GM21717 (cell line): ENCODE measurements around the gene KCNMA1.
"Not testable (repeated sequence)": the region's sequence is repeated elsewhere in the genome, so short reads cannot be mapped to it uniquely, and the experiment has no call there.

Source experiments
- ATAC-seq: cut with Tn5 transposase; IDR thresholded peaks from one replicate; pipeline ENCODE4 v1.9.1; 2021; ENCODE audit warnings: mild to moderate bottlenecking, moderate library complexity; ENCODE audit not compliant: unreplicated experiment

KCNMA1 gene

DNA sequence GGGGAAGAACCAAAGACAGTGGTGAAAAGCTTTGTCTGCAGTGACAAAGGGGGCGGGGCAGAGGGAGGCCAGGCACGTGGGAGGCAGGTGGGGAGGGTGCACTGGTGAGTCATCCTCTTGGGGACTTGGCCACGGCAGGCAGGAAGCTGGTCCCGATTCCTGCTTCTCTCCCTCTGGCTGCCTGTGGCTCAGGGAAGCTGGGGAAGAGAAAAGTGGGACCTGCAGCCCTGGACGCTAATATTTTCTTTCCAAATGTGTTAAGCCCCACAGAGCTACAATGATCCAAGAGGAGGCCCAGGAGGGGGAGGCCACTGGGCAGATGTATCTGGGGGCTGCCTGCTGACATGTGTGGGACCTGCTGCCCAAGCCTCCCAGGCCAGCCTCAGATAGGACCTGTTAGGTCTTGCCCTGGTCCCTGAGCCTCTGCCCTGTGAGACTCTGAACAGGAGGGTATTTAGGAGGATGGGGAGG is 231.8 kb downstream of the KCNMA1 start:
- peak; percentile 51 for ATAC-seq

DNA sequence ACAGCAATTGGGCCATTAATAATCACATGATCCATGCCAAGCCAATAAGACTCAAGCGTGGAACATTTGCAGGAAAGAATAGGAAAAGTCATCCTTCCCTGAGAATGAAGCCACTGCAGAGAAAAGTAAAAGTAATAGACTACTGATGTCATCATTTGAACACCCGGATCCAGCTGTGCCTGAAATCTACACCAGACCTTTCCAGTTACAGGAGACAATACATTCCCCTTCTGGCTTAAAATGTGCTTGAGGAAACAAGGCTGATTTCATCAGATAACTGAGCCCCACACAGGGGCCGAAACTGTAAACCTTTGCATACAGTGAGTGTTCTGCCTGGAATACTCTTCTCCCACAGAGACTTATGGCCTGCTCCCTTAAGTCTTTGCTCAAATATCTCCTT is 232.8 kb downstream of the KCNMA1 start:
- ATAC-seq, result no peak

DNA sequence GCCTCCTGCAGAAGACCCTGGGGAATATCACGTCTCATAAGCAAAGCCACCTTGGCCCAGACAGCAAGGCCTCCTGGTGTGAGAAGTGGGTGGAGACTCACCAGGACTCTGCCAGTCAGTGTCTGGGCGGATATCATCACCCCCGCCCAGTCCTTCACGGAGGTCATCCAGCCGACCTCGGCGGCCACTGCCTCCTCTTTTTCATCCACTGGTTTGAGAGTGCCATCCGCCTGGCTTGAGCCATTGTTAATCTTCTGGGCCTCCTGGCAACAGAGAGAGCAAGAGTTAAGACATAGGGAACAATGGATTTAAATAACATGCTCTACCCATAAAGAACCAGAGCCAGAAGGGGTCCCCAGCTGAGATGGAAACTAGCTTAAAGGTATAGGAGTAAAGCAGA is 233.8 kb downstream of the KCNMA1 start:
- ATAC-seq, result no peak

DNA sequence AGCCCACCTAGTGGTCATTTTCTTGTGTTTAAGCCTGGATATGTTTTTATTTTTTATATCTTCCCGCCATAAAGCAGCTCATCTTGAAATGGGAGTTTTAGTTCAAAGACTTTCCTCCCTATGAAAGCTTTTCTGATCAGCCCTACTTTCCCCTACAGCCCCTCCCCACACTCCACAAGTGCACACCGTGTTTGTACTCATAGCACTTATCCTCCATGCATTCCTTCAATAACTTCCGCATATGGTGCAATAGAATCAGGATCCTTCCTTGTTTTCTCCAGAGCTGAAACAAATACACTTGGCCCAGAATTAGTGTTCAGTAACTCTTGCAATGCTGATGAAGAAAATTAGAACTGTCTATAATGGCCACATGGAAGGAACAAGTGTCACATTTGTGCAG is 235.9 kb downstream of the KCNMA1 start:
- ATAC-seq, result no peak

DNA sequence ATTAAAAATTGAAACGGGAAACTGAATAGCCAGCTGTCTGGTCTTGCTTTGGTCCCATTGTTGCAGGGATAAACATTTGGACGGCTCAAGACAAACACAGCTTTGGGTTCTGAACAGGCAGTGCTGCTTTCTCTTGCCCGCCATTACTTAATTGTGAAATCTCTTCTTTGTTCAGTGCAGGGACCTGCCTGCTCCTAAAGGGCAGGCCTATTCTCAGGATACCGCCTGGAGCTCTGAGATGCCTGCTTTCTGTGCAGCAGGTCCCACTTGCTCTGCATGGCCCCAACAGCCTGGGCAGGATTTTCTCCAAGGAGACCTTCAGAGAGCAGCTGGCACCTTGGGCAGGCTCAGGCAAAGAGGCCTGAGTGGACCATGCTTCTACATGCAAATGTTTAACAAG is 237.6 kb downstream of the KCNMA1 start:
- no peak for ATAC-seq

DNA sequence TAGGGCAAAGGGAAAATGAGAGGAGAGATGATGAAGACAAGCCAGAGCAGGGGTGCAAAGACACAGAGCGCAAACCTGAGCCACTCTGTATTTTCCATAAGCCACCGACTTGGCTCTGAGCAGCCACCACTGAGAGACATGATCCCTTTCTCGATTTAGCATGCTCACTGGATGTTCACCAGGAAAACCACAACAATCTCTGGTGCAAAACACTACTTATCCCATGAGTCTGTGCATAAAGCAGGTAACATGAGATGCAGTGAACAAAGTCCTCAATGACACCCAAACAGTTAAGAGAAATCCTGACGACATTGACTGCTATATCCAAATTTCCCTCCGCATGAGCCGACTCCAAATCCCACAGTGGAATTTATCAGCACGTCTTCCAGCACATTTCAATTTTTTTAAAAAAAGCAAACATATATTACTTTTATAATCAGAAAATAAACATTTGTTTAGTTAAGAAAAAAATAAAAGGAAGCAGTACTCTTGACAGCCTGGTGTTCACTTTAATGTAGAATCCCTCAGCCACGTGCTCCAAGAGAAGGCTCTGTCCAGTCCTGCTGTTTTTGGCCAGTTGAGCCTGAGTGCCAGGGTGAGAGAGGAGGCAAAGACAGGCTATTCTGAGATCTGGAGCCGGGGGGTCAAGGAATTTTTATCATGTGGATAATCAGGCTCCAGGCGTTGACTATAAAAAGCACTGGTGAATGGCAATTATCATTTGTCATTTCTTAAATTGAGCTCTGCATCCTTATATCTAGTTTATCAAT is 238.4 kb downstream of the KCNMA1 start:
- ATAC-seq, result no peak

DNA sequence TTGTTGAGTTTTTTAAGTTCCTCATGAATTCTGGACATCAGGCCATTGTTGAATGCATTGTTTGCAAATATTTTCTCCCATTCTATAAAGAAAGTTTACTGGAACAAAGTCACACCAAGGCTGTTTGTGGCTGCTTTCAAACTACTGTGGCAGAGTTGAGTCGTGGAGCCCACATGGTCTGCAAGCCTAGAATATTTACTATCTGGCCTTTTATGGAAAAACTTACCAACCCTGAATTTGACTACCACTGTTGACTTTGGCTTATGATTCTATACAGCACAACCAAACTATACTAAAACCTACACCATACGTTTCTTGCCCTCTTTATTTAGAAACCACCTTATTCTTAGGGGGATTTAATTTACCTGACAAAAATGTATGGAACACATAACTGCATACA is 239.1 kb downstream of the KCNMA1 start:
- ATAC-seq, result no peak

DNA sequence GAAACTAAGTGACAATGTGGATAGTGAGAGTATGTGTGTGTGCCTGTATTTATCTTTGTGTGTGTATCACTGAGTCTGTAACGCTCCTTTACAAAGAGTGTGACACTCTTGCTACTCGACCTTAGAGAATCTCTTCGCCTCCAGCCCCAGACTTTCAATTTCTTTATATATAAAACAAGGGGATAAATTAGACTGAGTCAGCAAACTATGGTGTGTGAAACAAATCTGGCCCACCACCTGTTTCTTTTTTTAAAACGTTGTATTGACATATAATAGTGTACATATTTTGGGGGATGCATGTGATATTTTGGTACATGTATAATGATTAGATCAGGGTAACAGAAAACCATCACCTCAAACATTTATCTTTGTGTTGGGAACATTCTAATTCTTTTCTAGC is 240.5 kb downstream of the KCNMA1 start:
- no peak for ATAC-seq

DNA sequence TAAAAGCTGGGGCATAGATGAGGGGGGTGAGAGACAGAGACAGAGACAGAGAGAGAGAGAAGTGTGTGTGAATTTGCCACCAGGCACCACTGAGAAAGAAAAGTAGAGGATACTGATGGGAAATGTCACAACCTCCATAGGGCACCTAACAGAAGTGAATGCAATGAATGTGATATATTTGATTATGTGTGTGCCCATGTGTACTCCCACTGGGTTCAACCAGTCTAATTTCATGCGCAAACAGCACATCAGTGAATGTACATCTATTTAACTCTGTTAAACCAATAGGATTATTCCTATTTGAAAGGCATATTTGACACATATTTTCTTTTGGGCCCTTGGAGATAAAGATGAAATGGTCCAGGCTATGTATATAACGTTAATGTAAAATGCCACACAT is 241.3 kb downstream of the KCNMA1 start:
- ATAC-seq, result no peak

DNA sequence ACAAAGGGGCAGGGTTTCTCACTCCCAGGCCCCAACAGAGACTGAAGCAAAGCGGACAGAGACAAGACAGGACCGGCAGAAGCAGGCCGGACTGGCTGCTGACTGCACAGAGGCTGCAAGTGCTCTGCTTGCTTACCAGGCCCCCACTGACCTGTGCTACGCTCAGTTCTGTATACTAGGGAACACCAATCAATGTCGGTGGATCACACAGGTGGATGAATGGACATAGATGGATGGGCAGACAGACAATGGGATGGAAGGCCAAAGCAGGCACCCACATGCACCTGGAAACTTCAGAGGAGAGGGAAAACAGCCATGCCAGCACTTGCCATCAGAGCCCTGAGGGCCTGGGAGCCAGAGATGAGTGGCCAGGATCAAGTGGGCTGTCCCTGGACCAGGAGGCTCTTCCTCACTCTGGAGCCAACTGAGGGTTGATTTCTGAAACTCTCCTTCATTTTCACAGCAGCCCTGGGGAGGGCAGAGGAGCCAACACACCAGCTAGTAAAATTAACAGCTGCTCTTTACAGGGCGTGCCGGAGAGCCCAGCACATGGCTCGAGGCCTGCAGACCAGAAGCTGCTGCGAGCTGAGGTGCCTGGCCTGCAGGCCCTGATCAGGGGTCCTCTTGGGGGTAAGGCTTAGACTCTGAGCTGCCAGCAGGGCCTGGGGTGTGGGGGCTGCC is 243.6 kb downstream of the KCNMA1 start:
- no peak for ATAC-seq

DNA sequence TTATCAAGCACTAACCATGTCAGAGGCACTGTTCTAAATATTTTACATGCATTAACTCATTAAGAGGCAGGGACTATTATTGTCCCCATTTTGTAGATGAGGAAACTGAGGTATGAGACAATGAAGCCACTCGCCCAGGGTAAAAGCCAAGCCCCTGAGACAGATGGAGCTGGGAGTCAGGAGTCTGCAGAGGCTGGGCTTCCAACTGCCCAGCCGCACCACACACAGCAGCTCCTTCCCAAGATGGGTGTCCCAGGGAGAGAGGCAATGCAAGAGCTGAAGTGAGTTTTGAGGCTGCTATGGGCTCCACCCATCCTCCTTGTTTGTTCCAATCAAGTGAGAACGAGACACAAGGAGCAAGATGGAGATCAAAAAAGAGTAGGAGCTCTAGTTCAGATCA is 244.2 kb downstream of the KCNMA1 start:
- no peak for ATAC-seq

DNA sequence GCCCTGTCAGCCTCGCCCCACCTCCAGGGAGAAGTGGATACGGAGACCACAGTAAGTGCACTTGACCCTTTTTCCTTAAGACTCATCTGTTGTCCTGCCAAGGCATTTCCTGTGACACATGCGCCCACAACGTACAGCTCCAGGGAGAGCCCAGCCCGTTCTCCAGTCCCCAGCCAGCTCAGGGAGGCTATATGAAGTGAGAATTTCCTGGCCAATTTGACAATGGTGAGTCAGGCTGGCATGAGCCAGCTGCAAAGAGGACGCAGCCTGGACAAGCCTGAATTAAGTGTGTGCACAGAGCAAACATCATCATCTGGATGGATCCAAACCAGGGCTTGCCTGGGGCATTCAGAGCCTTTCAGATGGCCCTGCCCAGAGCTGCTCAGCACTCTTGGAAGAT is 244.8 kb downstream of the KCNMA1 start:
- ATAC-seq, result no peak

DNA sequence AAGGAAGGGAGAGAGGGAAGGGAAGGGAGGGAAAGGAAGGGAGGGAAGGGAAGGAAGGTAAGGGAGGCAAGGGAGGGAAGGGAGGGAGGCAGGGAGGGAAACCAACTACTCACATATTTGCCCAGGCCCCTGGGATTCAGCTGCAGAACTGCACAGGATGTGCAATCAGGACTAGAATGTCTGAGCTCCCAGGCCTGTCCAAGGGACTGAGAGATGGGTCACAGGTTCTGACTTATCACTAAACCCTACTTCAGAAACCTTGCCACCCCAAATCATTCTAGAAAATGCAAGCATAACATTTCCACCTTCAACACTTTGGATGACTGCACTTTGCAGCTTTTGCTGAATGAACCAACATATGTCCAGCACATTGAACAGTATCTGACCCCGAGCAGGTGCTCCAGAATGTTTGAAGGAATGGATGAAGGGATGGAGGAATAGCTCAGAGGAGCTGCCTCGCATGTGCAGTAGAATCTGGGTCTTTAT is 245.3 kb downstream of the KCNMA1 start:
- ATAC-seq, result no peak

DNA sequence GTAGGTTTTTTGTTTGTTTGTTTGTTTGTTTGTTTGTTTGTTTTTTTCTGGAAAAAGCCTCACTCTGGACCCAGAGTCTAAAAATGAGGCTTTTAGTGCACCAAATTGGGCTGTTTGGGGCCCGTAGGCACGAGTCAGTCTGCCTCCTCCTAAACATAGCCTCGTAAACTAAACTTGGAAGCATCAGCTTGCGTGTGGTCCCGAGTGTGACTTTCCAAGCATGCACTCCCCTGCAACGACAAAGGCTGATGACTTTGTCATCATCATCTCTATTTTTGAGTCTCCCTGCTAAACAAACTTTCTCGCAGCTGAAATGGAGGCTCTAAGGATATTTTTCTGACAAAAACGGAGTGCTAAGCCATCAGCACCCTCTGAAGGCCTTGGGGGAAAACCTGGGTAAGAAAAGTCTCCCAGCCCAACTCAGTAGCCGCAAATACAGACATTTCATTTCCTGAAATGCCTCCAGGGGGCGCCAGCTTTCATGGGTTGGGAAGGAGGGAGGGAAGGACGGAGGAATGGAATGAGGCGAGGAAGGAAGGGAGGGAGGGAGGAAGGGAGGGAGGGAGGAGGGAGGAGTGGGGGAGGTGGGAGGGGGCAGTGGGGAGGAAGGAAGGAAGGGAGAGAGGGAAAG is 245.9 kb downstream of the KCNMA1 start:
- no peak for ATAC-seq

DNA sequence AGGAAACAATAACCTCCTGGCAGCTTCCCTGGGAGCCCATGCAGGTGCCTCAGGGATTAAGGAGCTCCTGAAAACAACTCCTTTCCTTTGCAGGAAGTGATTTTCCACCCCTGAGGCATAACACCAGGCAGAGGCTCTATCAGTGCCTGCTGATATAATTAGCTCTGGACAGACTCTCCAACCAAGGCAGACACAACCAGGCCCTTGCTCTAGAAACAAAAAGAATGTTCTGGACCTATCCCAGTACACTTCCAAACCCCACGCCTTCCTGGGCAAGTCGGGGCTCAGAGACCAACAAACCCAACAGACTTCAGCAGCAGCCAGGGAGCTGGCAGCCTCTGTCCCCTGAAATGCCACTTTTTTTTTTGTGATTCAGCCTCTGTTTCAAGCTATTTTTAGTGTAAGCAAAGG is 247.1 kb downstream of the KCNMA1 start:
- ATAC-seq, result no peak

DNA sequence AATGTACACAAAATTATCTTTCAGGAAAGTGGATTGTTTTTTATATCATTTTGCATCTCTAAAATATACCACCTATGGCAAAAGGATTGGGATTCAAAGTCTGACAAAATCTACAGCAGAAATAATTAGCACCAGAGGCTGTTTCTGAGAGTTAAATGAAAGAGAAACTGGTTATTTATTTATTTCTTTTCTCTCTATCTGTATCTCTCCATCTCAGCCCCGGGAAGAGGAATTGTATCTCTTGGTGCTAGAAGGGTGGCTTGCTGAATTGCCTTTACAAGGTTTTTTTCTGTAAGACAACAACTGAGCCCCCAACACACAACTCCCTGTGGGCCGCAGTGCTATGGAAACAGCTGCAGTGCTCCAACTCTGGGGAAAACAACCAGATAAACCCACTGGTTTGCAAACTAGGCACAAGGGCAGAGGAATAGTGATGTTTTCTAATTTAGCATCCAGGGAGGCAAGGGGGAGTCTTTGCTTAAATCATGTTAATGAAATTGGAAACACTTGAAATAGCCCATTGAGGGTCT is 249.0 kb downstream of the KCNMA1 start:
- ATAC-seq, result no peak

DNA sequence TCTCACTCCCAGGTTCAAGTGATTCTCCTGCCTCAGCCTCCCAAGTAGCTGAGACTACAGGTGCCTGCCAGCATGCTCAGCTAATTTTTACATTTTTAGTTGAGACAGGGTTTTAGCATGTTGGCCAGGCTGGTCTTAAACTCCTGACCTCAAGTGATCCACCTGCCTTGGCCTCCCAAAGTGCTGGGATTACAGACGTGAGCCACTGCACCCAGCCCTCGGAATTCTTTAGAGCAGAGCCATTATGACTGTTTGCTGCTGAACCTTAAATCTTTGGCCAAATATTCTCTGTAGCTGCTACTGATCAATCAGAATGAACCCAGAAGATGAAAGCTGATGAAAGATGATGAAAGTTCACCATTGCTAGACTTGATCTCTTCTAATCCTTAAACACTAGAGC is 249.9 kb downstream of the KCNMA1 start:
- not testable (repeated sequence) for ATAC-seq

DNA sequence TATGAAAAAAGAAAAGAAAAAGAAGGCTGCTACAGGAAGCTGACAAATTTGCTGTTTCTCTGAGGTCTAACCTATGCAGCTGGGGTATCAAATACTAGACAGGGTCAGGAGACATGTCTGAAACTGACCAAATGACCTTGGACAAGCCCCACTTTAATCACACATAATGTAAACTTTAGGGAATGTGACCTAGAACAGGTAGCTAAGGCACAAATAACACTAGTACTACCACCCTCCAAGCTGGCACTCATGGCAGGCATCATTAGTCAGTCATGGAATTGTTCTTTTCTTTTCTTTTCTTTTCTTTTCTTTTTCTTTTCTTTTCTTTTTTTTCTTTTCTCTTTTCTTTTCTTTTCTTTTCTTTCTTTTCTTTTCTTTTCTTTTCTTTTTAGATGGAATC is 250.4 kb downstream of the KCNMA1 start:
- ATAC-seq, result no peak

DNA sequence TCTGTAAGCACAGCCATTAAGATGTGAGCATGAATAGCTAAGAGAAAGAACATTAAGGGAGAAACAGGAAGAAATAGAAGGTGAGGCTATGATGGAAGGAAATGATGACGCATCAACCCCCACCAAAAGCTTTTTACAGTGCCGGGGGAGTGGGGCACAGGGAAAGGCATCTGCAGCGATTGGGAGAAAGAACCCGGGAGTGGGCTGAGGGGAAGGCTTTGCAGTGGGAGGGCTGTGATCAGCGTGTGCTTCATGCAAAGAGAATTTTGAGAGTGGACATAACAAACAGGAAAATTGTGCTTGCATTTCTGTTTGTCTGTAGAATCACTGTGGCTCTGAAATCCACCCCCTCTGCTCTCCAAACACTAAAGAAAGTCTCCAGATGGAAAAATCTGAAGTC is 250.8 kb downstream of the KCNMA1 start:
- no peak for ATAC-seq

DNA sequence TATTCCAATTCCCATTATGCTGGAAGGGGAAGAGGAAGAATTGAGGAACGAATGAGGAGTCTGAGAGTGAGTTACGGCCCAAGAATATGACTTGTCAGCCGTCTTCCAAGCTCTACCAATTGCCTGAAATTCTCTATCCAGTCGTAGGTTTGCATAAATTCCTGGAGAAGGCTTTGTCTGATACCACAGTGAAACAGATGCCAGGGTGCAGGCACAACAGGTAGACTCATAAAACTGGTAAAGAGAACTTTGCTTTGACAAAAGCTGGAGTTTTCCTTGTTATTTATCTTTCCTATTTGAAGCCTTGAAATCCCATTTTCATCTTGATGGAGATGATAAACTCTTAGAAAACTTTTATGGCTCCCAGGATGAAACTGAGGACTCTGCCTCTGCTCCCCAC is 251.2 kb downstream of the KCNMA1 start:
- ATAC-seq, result no peak

DNA sequence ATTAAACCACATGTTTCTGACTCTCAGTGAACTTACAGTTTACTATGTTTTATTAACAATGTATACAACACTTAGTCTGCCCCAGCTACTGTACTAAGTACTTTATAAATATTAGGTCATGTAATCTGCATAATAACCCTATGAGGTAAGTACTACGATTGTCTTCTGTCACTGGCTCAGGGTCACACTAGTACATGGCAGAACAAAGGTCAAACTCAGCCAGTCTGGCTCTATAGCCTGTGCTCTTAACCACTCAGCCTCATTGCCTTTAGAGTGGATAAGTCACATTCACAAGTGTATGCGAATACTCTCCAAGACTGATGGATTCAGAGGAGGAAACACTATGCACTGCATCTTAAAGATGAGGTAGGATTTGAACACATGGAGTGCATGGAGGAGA is 252.3 kb downstream of the KCNMA1 start:
- no peak for ATAC-seq
